Stomach (tissue), 9 donors: Measurements from ENCODE around the gene SDCCAG8. TPM values are rescaled to one million over a fixed set of nuclear protein-coding genes. Genes with fewer than 3 reads are reported as not detected.

Source experiments
- DNase-seq, 2 donors: peaks; one replicate each; pipeline versions ENCODE4 v3.0.0 to v3.0.0-alpha.2; 2013 to 2019
- H3K27ac ChIP-seq, 5 donors: fragments of 200-600 bp in 4 of 5; sonication (generic) in 4 of 5; one replicate each; pipeline ENCODE4 v1.5.1; 2013 to 2019; ENCODE audit warnings: mild to moderate bottlenecking in 1 of 5, moderate library complexity in 1 of 5
- H3K27me3 ChIP-seq, 3 donors: fragments of 200-600 bp; sonication (generic); one replicate each; pipeline ENCODE4 v1.5.1; 2017 to 2019; ENCODE audit warnings: mixed run types in 1 of 3
- H3K36me3 ChIP-seq, 4 donors: fragments of 200-600 bp; sonication (generic); 1 replicate in 3 of 4; 2 replicates in 1 of 4; pipeline ENCODE4 v1.5.1; 2016 to 2019
- H3K4me1 ChIP-seq, 4 donors: fragments of 200-600 bp; sonication (generic); one replicate each; pipeline ENCODE4 v1.5.1; 2016 to 2019
- H3K4me3 ChIP-seq, 4 donors: fragments of 200-600 bp; sonication (generic) in 3 of 4; one replicate each; pipeline ENCODE4 v1.5.1; 2016 to 2019; ENCODE audit warnings: mild to moderate bottlenecking in 1 of 4
- H3K9me3 ChIP-seq, 4 donors: fragments of 200-600 bp; sonication (generic); one replicate each; pipeline ENCODE4 v1.5.1; 2016 to 2019
- CTCF ChIP-seq, 7 experiments: fragments of 450-650 bp in 4 of 7; fragments of 200-600 bp in 3 of 7; sonication (generic) in 3 of 7; IDR thresholded peaks; one replicate each; pipeline ENCODE4 v1.5.1; 2016 to 2019; ENCODE audit warnings: antibody characterized with exemption in 7 of 7, control low read depth in 2 of 7, mild to moderate bottlenecking in 1 of 7
- EP300 ChIP-seq: sonication (generic); formaldehyde crosslinking; IDR thresholded peaks from one replicate; pipeline ENCODE4 v1.6.1; 2017; ENCODE audit warnings: antibody characterized with exemption
- POLR2A ChIP-seq, 4 donors: fragments of 450-650 bp; IDR thresholded peaks; one replicate each; pipeline ENCODE4 v1.6.1; 2016; ENCODE audit warnings: antibody characterized with exemption in 4 of 4, control low read depth in 2 of 4, mild to moderate bottlenecking in 1 of 4, moderate library complexity in 1 of 4
- POLR2AphosphoS5 ChIP-seq, 3 donors: sonication (generic); formaldehyde crosslinking; IDR thresholded peaks; one replicate each; pipeline ENCODE4 v1.6.1; 2016; ENCODE audit warnings: antibody characterized with exemption in 3 of 3
- WGBS, 5 donors: extraction: QIAGEN DNeasy Blood & Tissue Kit in 3 of 5; methylation state at CpG; one replicate each; pipeline versions ENCODE4 v1.1.5 to v1.1.7; 2013 to 2018; 5-methylcytosine and 5-hydroxymethylcytosine counted together
- intact Hi-C: fragments of 100-400 bp; cut with DNase I; formaldehyde crosslinking; loops from one replicate; pipeline ENCODE4 v1.15.1; 2023; ENCODE audit warnings: low total_unique reads
- polyA plus RNA-seq, 3 donors: library from polyadenylated mRNA; stranded (reverse); fragments of 200-250 nt; gene quantifications; one replicate each; pipeline ENCODE4 v1.2.3, GENCODE V29; 2013
- total RNA-seq, 5 donors: library from RNA; depleted of rRNA; stranded (reverse); fragments of >200 nt; gene quantifications; one replicate each; pipeline versions ENCODE4 v1.1.0 to v1.2.3, GENCODE V29; 2014 to 2016
- donor health status: healthy with polysubstance abuse.
- donor health status: Bipolar disorder and iron deficiency.
- donor health status: healthy.

SDCCAG8 gene
- total and polyA plus RNA-seq, 8 donors = 16.3 to 184 (median 24.5) TPM

GRCh38 chr1:243452092-243452491, 196.3 kb downstream of the SDCCAG8 start:
- no peaks in the 10 kb centered on the region for H3K27me3 ChIP-seq
- TF ChIP-seq EP300 (no peak), POLR2A (IDR thresholded peaks at IDR 0.05) (no peak), CTCF (IDR thresholded peaks at IDR 0.05) (no peak), POLR2AphosphoS5 (IDR thresholded peaks at IDR 0.05) (no peak)
- H3K4me3 ChIP-seq = no peak overlapping the region
- WGBS, 5 donors = 88 to 96% (median 90%) methylated on average over 2 of the region's 2 CpGs
- H3K9me3 ChIP-seq = no peaks in the 10 kb centered on the region
- no peak for DNase-seq
- H3K36me3 ChIP-seq = no peaks in the 10 kb centered on the region
- intact Hi-C loops = no loop called here
- no peak overlapping the region for H3K27ac ChIP-seq
- H3K4me1 ChIP-seq = peaks cover 0 to 9% (median 6%) of the 10 kb centered on the region in 4 donors

DNA sequence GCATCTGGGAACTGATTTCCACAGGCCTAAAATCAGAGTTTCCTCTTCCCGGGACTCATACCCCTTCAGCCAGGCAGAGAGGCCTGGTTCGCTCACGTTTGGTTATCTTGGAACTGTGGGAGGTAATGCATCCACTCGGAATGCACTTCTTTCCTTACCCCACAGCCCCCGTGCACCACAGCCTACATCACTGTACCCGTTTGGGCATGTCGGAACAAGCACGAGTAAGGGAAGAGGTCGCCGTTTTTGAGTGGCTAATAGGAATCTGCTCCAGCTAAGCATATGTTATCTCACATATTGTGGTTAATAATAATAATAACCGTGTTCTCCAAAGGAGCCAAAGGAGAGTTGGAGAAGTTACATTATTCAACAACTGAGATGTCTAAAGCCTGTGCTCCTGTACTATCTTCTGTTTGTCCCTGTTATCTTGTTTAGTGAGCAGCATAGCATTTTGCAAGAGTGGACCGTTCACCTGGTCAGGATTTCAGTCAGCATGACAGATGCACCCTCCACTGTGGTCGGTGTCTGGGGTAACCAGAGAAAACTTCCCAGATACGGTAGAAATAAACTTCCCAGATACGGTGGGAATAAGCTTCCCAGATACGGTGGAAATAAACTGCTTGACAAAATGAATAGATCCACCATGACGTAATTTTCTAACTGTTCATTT, 198.6 kb downstream of the SDCCAG8 start:
- Histone ChIP-seq H3K36me3 (peaks cover 0 to under 1% (median 0%) of the 10 kb centered on the region in 4 donors), H3K27ac (no peak overlapping the region), H3K4me1 (no peaks in the 10 kb centered on the region), H3K27me3 (no peaks in the 10 kb centered on the region), H3K9me3 (no peaks in the 10 kb centered on the region), H3K4me3 (no peak overlapping the region)
- no peak for TF ChIP-seq CTCF (IDR thresholded peaks at IDR 0.05)
- no peak for TF ChIP-seq POLR2AphosphoS5 (IDR thresholded peaks at IDR 0.05)
- no peak for TF ChIP-seq POLR2A (IDR thresholded peaks at IDR 0.05)
- TF ChIP-seq EP300 = no peak
- no peak for DNase-seq
- WGBS, 5 donors = 85 to 91% (median 90%) methylated on average over 17 of the region's 17 CpGs
- intact Hi-C loops = no loop called here

GRCh38 chr1:243455760-243456651, 200.2 kb downstream of the SDCCAG8 start:
- H3K9me3 ChIP-seq = no peaks in the 10 kb centered on the region
- 74 to 85% (median 78%) methylated on average over 11 of the region's 11 CpGs for WGBS, 5 donors
- intact Hi-C loops = no loop called here
- TF ChIP-seq EP300 (no peak), POLR2A (IDR thresholded peaks at IDR 0.05) (no peak), CTCF (IDR thresholded peaks at IDR 0.05) (no peak), POLR2AphosphoS5 (IDR thresholded peaks at IDR 0.05) (no peak)
- no peak overlapping the region for H3K4me3 ChIP-seq
- peaks cover 0 to 9% (median 4%) of the 10 kb centered on the region in 4 donors for H3K36me3 ChIP-seq
- H3K4me1 ChIP-seq = no peaks in the 10 kb centered on the region
- no peaks in the 10 kb centered on the region for H3K27me3 ChIP-seq
- no peak overlapping the region for H3K27ac ChIP-seq
- DNase-seq = no peak

- no peak for DNase-seq
- WGBS, 5 donors = 86 to 94% (median 92%) methylated on average over 9 of the region's 9 CpGs
- H3K36me3 ChIP-seq = peaks cover 0 to 23% (median 7%) of the 10 kb centered on the region in 4 donors
Measured at GRCh38 chr1:243457363-243457982, 201.6 kb downstream of the SDCCAG8 start.

More at GRCh38 chr1:243457363-243457982, 201.6 kb downstream of the SDCCAG8 start:
- TF ChIP-seq POLR2A (IDR thresholded peaks at IDR 0.05) (no peak), POLR2AphosphoS5 (IDR thresholded peaks at IDR 0.05) (no peak), CTCF (IDR thresholded peaks at IDR 0.05) (no peak), EP300 (no peak)
- Histone ChIP-seq H3K27ac (no peak overlapping the region), H3K9me3 (no peaks in the 10 kb centered on the region), H3K4me3 (no peak overlapping the region), H3K4me1 (peaks cover 0 to 7% (median 0%) of the 10 kb centered on the region in 4 donors), H3K27me3 (no peaks in the 10 kb centered on the region)
- intact Hi-C loops = no loop called here
